BLaER1 treated with 17β-estradiol and CSF1 and Interleukin-3, amounts not matched to agents 10 nM and 100 nM (cell line): Measurements from ENCODE around the gene NFE2L2.
"Not testable (repeated sequence)": the region's sequence is repeated elsewhere in the genome, so short reads cannot be mapped to it uniquely, and the experiment has no call there.

ENCODE experiments used
- H3K27ac ChIP-seq, 11 experiments: shearing (Covaris generic); formaldehyde crosslinking; 2 replicates each; pipeline ENCODE4 v1.8.1; 2022
- H3K27me3 ChIP-seq, 11 experiments: shearing (Covaris generic); formaldehyde crosslinking; 2 replicates each; pipeline ENCODE4 v1.8.1; 2022
- H3K36me3 ChIP-seq, 11 experiments: shearing (Covaris generic); formaldehyde crosslinking; 2 replicates each; pipeline ENCODE4 v1.8.1; 2022
- H3K4me1 ChIP-seq, 10 experiments: shearing (Covaris generic); formaldehyde crosslinking; 2 replicates each; pipeline ENCODE4 v1.8.1; 2022
- H3K4me2 ChIP-seq, 11 experiments: shearing (Covaris generic); formaldehyde crosslinking; 2 replicates each; pipeline ENCODE4 v1.8.1; 2022
- H3K4me3 ChIP-seq, 10 experiments: shearing (Covaris generic); formaldehyde crosslinking; 2 replicates each; pipeline ENCODE4 v1.8.1; 2022
- H3K9ac ChIP-seq, 11 experiments: shearing (Covaris generic); formaldehyde crosslinking; 2 replicates each; pipeline ENCODE4 v1.8.1; 2022
- H3K9me3 ChIP-seq, 11 experiments: shearing (Covaris generic); formaldehyde crosslinking; replicated peaks in 1 of 11; 2 replicates each; pipeline ENCODE4 v1.8.1; 2022
- H4K20me1 ChIP-seq, 11 experiments: shearing (Covaris generic); formaldehyde crosslinking; 2 replicates each; pipeline ENCODE4 v1.8.1; 2022
- Cebpa-rat ChIP-seq, 11 experiments: shearing (Covaris generic); IDR thresholded peaks; 2 replicates each; pipeline ENCODE4 v1.8.1; 2022

NFE2L2 gene

DNA sequence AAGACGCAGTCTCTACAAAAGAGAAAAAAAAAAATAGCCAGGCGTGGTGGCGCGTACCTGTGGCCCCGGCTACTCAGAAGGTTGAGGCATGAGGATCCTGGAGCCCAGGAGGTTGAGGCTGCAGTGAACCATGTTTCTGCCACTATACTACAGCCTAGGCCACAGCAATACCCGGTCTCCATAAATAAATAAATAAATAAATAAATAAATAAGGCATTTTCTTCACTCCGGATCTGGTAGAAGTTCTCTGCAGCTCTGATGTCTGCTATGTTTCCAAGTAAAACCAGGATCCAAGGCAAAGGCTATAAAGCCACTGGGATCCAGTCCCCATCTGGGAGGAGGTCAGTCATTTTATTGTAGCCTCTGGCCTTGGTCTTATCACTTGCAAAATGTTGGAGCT, 15.5 kb downstream of the NFE2L2 start:
- Histone ChIP-seq H4K20me1 (peaks cover 100% of the 10 kb centered on the region in 11 experiments), H3K27ac (0 out of 22 replicates have a peak overlapping the region, but pooled peaks of 1 of the 11 experiments have one; percentile 22), H3K4me3 (no peak overlapping the region), H3K9ac (no peak overlapping the region), H3K9me3 (peaks cover 0 to 4% (median 0%) of the 10 kb centered on the region in 11 experiments; a peak in 1 of 22 replicates), H3K4me2 (peak overlapping the region in 2 of 11 experiments; percentile 93 to 95; a peak in 3 of 22 replicates), H3K27me3 (no peaks in the 10 kb centered on the region), H3K36me3 (peaks cover 69 to 99% (median 83%) of the 10 kb centered on the region in 11 experiments), H3K4me1 (peaks cover 15 to 100% (median 45%) of the 10 kb centered on the region in 10 experiments)
- TF ChIP-seq Cebpa-rat (IDR thresholded peaks at IDR 0.05), result no peak

DNA sequence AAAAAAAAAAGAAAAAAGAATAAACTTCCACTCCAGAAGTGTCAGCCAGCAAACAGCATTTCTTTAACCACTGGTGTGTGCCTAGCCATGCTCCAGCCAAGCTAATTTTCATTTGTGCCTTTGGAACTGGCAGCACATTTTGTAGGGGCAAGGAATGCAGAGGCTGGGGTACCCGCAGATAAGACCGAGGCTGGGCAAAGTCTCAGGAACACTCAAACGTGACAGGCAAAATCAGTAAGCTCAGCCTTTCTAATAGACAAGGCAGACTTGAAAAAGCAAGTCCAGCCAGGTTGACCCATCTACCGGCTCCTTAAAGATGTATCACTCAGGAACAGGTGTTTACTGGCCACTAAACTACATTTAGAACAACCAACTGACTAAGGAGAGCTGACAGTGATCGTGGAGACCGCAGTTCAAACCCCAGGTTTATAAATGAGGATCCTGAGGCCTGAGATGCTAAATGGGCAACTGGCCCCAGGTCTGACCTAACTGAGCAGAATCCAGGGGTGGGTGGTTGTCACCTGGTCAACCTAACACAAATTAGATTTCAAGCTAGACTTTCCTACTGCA, 16.7 kb downstream of the NFE2L2 start:
- Histone ChIP-seq H3K4me2 (peak overlapping the region in 4 of 11 experiments; percentile 6 to 95 (median 86); a peak in 6 of 22 replicates), H4K20me1 (peaks cover 100% of the 10 kb centered on the region in 11 experiments), H3K27ac (peak overlapping the region in 1 of 11 experiments; percentile 43; a peak in 1 of 22 replicates), H3K4me1 (peaks cover 19 to 100% (median 45%) of the 10 kb centered on the region in 10 experiments), H3K4me3 (no peak overlapping the region), H3K9ac (0 out of 22 replicates have a peak overlapping the region, but pooled peaks of 1 of the 11 experiments have one; percentile 3), H3K36me3 (peaks cover 68 to 98% (median 83%) of the 10 kb centered on the region in 11 experiments), H3K9me3 (peaks cover 0 to 4% (median 0%) of the 10 kb centered on the region in 11 experiments; a peak in 1 of 22 replicates), H3K27me3 (no peaks in the 10 kb centered on the region)
- TF ChIP-seq Cebpa-rat (IDR thresholded peaks at IDR 0.05), result no peak

- not testable (repeated sequence) for H3K4me3 ChIP-seq, H3K27me3 ChIP-seq, H3K9me3 ChIP-seq
- H3K4me1 ChIP-seq, result peaks cover 23 to 100% (median 45%) of the 10 kb centered on the region in 10 experiments
- H3K36me3 ChIP-seq, result peaks cover 62 to 96% (median 72%) of the 10 kb centered on the region in 11 experiments
- H4K20me1 ChIP-seq, result peaks cover 100% of the 10 kb centered on the region in 11 experiments
- H3K27ac ChIP-seq, result peak overlapping the region in 2 of 11 experiments; percentile 41 to 47; a peak in 2 of 22 replicates
- H3K4me2 ChIP-seq, result peak overlapping the region in 3 of 11 experiments; percentile 79 to 95 (median 93); a peak in 6 of 22 replicates
- peak overlapping the region in 2 of 11 experiments; percentile 27 to 63; a peak in 2 of 22 replicates for H3K9ac ChIP-seq
These were observed 17.9 kb downstream of the NFE2L2 start for GRCh38 chr2:177246523-177247030.

DNA sequence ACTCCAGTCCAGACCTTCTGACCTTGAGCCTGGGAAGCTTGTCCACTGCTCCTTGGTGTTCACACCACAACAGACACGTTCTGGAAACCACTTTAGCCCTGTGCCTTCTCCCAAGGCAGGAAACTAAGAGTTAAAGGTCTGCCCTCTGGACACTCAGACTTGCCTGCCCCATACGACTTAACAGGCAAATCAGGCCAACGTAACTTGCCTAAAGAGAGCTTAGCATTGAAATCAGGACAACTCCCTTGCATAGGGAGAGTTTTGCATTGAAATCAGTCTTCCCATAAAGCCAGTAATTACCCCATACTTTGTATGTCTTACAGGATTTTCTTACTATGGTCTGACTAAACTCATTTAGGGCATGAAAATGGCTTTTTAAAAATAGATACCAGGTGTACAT, 18.5 kb downstream of the NFE2L2 start:
- Histone ChIP-seq H3K27ac (peak overlapping the region in 5 of 11 experiments; percentile 13 to 47 (median 32); a peak in 5 of 22 replicates), H3K9ac (peak overlapping the region in 1 of 11 experiments; percentile 63; a peak in 1 of 22 replicates), H3K4me3 (no peak overlapping the region), H3K4me1 (peaks cover 27 to 100% (median 50%) of the 10 kb centered on the region in 10 experiments), H3K27me3 (no peaks in the 10 kb centered on the region), H3K4me2 (peak overlapping the region in 5 of 11 experiments; percentile 18 to 95 (median 79); a peak in 9 of 22 replicates), H4K20me1 (peaks cover 97 to 100% (median 100%) of the 10 kb centered on the region in 11 experiments), H3K9me3 (no peaks in the 10 kb centered on the region; a peak in 1 of 22 replicates), H3K36me3 (peaks cover 56 to 96% (median 72%) of the 10 kb centered on the region in 11 experiments)
- no peak for TF ChIP-seq Cebpa-rat (IDR thresholded peaks at IDR 0.05)

GRCh38 chr2:177245010-177245422, 19.5 kb downstream of the NFE2L2 start:
- H3K27ac ChIP-seq, result peak overlapping the region in 2 of 11 experiments; percentile 32 to 41; a peak in 4 of 22 replicates
- no peaks in the 10 kb centered on the region for H3K27me3 ChIP-seq
- no peak overlapping the region for H3K4me3 ChIP-seq
- peaks cover 87 to 100% (median 100%) of the 10 kb centered on the region in 11 experiments for H4K20me1 ChIP-seq
- peaks cover 46 to 89% (median 63%) of the 10 kb centered on the region in 11 experiments for H3K36me3 ChIP-seq
- H3K9me3 ChIP-seq, result no peaks in the 10 kb centered on the region; a peak in 1 of 22 replicates
- peaks cover 37 to 99% (median 59%) of the 10 kb centered on the region in 10 experiments for H3K4me1 ChIP-seq
- no peak overlapping the region for H3K9ac ChIP-seq
- H3K4me2 ChIP-seq, result peak overlapping the region in 5 of 11 experiments; percentile 31 to 95 (median 79); a peak in 9 of 22 replicates
- TF ChIP-seq Cebpa-rat (IDR thresholded peaks at IDR 0.05), result no peak

DNA sequence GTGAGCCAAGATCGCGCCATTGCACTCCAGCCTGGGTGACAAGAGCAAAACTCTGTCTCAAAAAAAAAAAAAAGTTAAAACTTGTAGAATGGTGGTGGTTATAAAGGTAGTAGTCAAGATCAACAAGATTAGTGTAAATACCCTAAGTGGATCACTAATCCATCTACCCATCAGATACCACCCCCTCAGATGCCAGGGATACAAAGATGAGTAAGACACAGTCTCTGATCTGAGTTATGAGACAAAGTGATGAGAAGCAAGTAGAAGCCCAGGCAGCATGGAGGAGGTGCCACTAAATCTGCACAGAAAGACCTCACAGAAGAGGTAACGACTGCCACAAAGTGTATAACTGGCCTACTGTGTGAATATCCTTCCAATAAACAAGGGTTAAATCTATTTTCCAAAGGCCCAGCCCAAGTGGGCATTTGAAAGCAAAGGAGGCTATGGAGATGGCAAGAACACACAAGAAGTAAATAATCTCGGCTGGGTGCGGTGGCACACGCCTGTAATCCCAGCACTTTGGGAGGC, 20.2 kb downstream of the NFE2L2 start:
- TF ChIP-seq Cebpa-rat (IDR thresholded peaks at IDR 0.05), result no peak
- peaks cover 44 to 97% (median 65%) of the 10 kb centered on the region in 10 experiments for H3K4me1 ChIP-seq
- peak overlapping the region in 3 of 11 experiments; percentile 8 to 87 (median 32); a peak in 3 of 22 replicates for H3K27ac ChIP-seq
- H3K36me3 ChIP-seq, result peaks cover 39 to 84% (median 58%) of the 10 kb centered on the region in 11 experiments
- peak overlapping the region in 4 of 11 experiments; percentile 62 to 95 (median 86); a peak in 7 of 22 replicates for H3K4me2 ChIP-seq
- no peak overlapping the region for H3K4me3 ChIP-seq
- H4K20me1 ChIP-seq, result peaks cover 80 to 100% (median 100%) of the 10 kb centered on the region in 11 experiments
- H3K9ac ChIP-seq, result no peak overlapping the region
- no peaks in the 10 kb centered on the region; a peak in 1 of 22 replicates for H3K9me3 ChIP-seq
- H3K27me3 ChIP-seq, result no peaks in the 10 kb centered on the region

- Histone ChIP-seq H3K36me3 (peaks cover 36 to 84% (median 56%) of the 10 kb centered on the region in 11 experiments), H4K20me1 (peaks cover 79 to 100% (median 100%) of the 10 kb centered on the region in 11 experiments), H3K27me3 (no peaks in the 10 kb centered on the region), H3K9me3 (no peaks in the 10 kb centered on the region; a peak in 1 of 22 replicates), H3K9ac (peak overlapping the region in 3 of 11 experiments; percentile 46 to 76 (median 69); a peak in 5 of 22 replicates), H3K4me2 (peak overlapping the region; percentile 8 to 95 (median 60); a peak in 17 of 22 replicates), H3K4me3 (0 out of 20 replicates have a peak overlapping the region, but pooled peaks of 1 of the 10 experiments have one; percentile 16), H3K4me1 (peaks cover 45 to 97% (median 71%) of the 10 kb centered on the region in 10 experiments), H3K27ac (peak overlapping the region in 6 of 11 experiments; percentile 6 to 88 (median 68); a peak in 8 of 22 replicates)
- no peak for TF ChIP-seq Cebpa-rat (IDR thresholded peaks at IDR 0.05)
These were observed 21.1 kb downstream of the NFE2L2 start for GRCh38 chr2:177243476-177243875.

DNA sequence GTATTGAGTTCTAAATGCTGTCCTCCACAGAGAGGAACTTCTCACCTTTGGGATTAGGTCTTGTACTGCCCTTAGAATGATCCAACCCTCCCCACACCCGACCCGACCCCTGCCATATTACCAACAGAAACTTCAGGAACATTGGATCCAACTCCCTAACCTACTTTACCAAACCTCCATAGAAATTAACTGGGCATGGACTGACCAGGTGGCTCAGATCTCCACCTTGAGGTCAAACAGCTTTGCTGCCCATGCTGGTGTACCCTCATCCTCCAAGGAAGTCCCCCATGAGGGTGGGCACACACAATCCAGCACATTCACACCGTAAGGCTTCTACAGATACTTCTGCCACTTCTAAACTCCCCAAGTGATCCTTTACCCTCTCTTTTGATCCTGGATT, 21.5 kb downstream of the NFE2L2 start:
- Histone ChIP-seq H3K27ac (peak overlapping the region in 6 of 11 experiments; percentile 6 to 88 (median 68); a peak in 8 of 22 replicates), H3K4me1 (peaks cover 45 to 97% (median 72%) of the 10 kb centered on the region in 10 experiments), H3K4me2 (peak overlapping the region; percentile 8 to 95 (median 60); a peak in 18 of 22 replicates), H3K36me3 (peaks cover 36 to 84% (median 56%) of the 10 kb centered on the region in 11 experiments; a peak in 20 of 22 replicates), H3K9me3 (no peaks in the 10 kb centered on the region; a peak in 1 of 22 replicates), H3K4me3 (0 out of 20 replicates have a peak overlapping the region, but pooled peaks of 1 of the 10 experiments have one; percentile 16), H3K27me3 (no peaks in the 10 kb centered on the region), H4K20me1 (peaks cover 79 to 100% (median 100%) of the 10 kb centered on the region in 11 experiments), H3K9ac (peak overlapping the region in 4 of 11 experiments; percentile 25 to 76 (median 58); a peak in 8 of 22 replicates)
- no peak for TF ChIP-seq Cebpa-rat (IDR thresholded peaks at IDR 0.05)
